ENCODE data around the gene CACNA1A.

The CACNA1A gene

DNA sequence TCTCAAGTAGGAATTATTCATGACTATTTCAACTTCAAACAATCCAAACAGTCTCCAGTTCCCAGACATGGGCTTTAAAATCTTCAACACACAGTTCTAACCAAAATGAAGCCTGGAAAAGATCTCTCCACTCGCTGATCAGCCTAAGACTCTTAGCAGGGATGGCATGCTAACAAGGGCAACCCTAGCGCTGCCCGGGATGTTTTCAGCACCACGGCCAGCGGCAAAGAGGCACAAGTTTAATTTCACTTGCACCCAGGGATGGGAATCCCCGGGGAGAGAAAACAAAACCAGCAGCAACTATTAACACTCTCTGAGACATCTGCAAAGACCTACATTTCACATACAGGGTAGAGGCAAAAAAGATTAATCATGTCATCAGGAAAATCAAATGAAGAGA, 43.0 kb downstream of the CACNA1A start:
- Histone ChIP-seq H3K27me3 (peaks cover 21% of the 10 kb centered on the region; the same call in 1 of the 2 replicates), H3K4me1 (no peaks in the 10 kb centered on the region), H3K4me3 (no peak overlapping the region), H3K4me2 (no peak overlapping the region), H3K27ac (no peak overlapping the region), H3K9me3 (no peaks in the 10 kb centered on the region), H4K20me1 (peaks cover 55% of the 10 kb centered on the region; the same call in 1 of the 2 replicates), H3K36me3 (no peaks in the 10 kb centered on the region), H3K9ac (no peak overlapping the region)
- no peak for TF ChIP-seq Cebpa-rat (IDR thresholded peaks at IDR 0.05)

DNA sequence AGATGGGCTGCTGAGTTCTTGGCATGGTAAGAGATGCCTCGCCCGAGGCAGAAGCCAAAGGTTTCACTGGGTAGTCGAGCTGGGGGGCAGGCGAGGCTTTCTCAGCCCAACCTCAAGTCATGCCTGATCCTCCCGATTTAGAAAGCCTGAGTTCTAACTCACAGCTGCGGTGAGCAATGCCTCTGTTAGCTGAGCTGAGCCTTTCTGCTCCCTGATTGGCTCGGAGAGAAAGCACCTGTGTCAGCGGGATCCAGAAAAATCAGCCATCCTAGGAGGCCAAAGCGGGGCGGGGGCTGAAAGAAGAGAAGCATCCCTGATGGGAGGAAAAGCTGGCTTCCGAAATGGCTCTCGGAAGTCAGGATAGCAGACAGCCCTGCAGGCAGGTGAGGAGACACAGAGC, 44.7 kb downstream of the CACNA1A start:
- Histone ChIP-seq H3K4me2 (no peak overlapping the region), H3K9ac (no peak overlapping the region), H3K27ac (no peak overlapping the region), H3K27me3 (peaks cover 21% of the 10 kb centered on the region; the same call in 1 of the 2 replicates), H3K36me3 (no peaks in the 10 kb centered on the region), H3K4me3 (no peak overlapping the region), H4K20me1 (peaks cover 57% of the 10 kb centered on the region; the same call in 1 of the 2 replicates), H3K4me1 (no peaks in the 10 kb centered on the region), H3K9me3 (no peaks in the 10 kb centered on the region)
- no peak for TF ChIP-seq Cebpa-rat (IDR thresholded peaks at IDR 0.05)

DNA sequence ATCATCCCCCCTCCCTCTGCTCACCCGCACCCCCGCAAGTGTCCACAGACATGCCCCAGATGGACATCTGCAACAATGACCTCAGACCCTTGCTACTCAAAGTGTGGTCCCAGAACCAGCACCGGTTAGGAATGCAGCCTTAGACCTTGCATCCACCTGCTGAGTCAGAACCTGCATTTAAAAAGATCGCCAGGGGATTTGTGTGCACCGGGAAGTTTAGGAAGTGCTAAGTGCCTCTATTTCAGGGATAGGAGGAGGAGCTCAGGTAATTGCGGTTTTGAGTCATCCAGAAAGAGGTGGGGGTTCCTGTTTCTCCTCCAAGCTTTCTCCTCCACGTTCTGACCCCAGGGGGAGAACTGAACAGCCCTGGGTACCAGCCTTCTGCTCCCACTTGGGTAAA, 46.2 kb downstream of the CACNA1A start:
- Histone ChIP-seq H3K4me3 (no peak overlapping the region), H4K20me1 (peaks cover 53% of the 10 kb centered on the region; the same call in 1 of the 2 replicates), H3K36me3 (no peaks in the 10 kb centered on the region), H3K4me2 (no peak overlapping the region), H3K27ac (no peak overlapping the region), H3K9me3 (no peaks in the 10 kb centered on the region), H3K27me3 (peaks cover 21% of the 10 kb centered on the region; the same call in 1 of the 2 replicates), H3K9ac (no peak overlapping the region), H3K4me1 (no peaks in the 10 kb centered on the region)
- no peak for TF ChIP-seq Cebpa-rat (IDR thresholded peaks at IDR 0.05)

DNA sequence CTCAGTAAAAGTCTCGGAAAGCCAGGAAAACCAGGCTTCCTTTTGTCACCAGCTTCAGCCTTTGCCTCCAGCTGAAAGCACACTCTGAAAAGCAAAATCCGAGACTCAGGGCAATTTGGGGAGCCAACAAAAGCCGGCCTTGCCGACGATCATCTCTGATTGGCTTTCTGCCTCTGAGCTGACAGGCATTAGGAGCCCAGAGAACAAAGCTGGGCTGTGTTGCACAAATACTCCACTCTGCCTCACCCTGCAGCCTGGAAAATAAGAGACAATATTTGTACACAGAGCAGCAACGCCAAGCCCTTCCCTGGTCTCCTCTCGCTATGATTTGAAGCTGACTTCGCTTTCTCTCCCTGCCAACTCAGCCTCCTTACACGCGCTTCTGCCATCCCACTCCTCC, 46.9 kb downstream of the CACNA1A start:
- Histone ChIP-seq H3K4me2 (no peak overlapping the region), H3K4me1 (no peaks in the 10 kb centered on the region), H3K9ac (no peak overlapping the region), H3K9me3 (no peaks in the 10 kb centered on the region), H3K36me3 (no peaks in the 10 kb centered on the region), H4K20me1 (peaks cover 49% of the 10 kb centered on the region; the same call in 1 of the 2 replicates), H3K27me3 (peaks cover 21% of the 10 kb centered on the region; the same call in 1 of the 2 replicates), H3K4me3 (no peak overlapping the region), H3K27ac (no peak overlapping the region)
- TF ChIP-seq Cebpa-rat (IDR thresholded peaks at IDR 0.05), result no peak

DNA sequence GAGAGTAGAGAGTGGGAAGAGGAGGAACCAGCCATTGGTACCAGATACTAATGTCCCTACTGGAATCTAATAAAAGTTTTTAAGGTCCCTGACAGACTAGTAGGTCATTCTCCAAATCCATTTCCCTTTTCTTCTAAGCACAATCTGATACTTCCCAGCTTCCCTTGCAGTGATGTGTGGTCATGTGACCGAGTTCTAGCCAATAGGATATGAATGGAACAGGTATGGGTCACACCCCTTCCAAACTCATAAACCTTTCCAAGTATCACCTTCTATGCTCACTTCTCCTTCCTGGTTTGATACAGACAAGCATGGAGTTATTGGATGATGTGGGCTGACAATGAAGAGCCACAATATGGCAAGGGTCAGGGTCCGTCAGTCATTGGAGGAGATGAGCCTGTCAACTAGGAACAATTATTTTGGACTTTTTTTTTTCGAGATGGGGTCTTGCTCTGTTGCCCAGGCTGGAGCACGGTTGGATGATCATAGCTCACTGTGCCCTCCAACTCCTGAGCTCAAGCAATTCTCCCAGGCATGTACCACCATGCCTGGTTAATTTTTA, 54.8 kb downstream of the CACNA1A start:
- H3K27me3 ChIP-seq, result no peaks in the 10 kb centered on the region
- H3K4me2 ChIP-seq, result no peak overlapping the region
- no peak overlapping the region for H3K4me3 ChIP-seq
- TF ChIP-seq Cebpa-rat (IDR thresholded peaks at IDR 0.05), result no peak
- no peaks in the 10 kb centered on the region; the same call in 1 of the 2 replicates for H3K36me3 ChIP-seq
- no peak overlapping the region for H3K27ac ChIP-seq
- H3K9me3 ChIP-seq, result peaks cover 22% of the 10 kb centered on the region
- no peaks in the 10 kb centered on the region for H4K20me1 ChIP-seq
- no peaks in the 10 kb centered on the region for H3K4me1 ChIP-seq
- no peak overlapping the region for H3K9ac ChIP-seq

DNA sequence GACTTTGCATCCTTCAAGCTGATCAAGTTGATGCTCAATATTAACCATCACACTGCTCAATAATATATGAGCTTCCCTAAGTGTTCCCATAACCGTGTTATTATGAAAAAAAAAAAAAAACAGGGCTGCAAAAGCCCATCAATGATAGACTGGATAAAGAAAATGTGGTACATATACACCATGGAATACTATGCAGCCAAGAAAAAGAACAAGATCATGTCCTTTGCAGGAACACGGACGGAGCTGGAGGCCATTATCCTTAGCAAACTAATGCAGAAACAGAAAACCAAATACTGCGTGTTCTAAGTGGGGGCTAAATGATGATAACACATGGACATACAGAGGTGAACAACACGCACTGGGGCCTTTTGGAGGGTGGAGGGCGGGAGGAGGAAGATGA, 58.3 kb downstream of the CACNA1A start:
- TF ChIP-seq Cebpa-rat (IDR thresholded peaks at IDR 0.05), result no peak
- H3K4me2 ChIP-seq, result no peak overlapping the region
- H3K9ac ChIP-seq, result no peak overlapping the region
- H3K27me3 ChIP-seq, result no peaks in the 10 kb centered on the region
- H4K20me1 ChIP-seq, result no peaks in the 10 kb centered on the region
- no peaks in the 10 kb centered on the region for H3K4me1 ChIP-seq
- no peak overlapping the region for H3K4me3 ChIP-seq
- no peaks in the 10 kb centered on the region; the same call in 1 of the 2 replicates for H3K36me3 ChIP-seq
- H3K9me3 ChIP-seq, result peaks cover 22% of the 10 kb centered on the region
- no peak overlapping the region for H3K27ac ChIP-seq

DNA sequence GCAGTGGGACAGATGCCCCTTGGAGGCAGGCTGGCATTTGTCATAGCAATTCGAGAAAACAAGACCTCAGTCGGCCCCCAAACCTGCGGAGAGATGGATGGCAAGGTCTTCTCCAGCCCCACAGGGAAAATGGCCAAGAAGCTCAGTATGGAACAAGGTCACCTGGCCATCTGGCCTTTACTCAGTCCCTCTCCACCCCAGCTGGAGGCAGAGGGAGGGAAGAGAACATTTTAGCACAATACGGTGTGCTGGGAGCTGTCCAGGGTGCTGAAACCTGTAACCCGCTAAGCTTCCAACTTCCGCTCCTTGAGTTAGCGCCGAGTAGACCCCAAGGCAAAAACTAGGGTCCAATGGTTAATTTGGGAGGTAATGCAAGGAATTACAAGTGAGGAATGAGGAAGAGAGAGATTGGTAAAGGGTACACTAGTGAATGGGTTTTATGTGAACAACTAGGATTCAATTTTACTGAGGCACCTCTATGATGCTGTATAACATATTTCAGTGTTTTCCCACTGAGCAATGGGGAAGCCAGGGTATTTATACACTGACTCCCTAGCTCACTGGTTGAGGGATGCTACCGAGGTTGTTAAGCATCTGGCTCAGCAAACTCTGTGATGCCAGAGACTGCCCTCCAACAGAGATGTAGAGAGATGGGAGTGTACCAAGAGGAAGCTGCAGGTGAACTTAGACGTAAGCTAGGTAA, 64.3 kb downstream of the CACNA1A start:
- Histone ChIP-seq H3K27me3 (no peaks in the 10 kb centered on the region), H3K9me3 (no peaks in the 10 kb centered on the region), H4K20me1 (peaks cover 12% of the 10 kb centered on the region; the same call in 1 of the 2 replicates), H3K9ac (no peak overlapping the region), H3K36me3 (no peaks in the 10 kb centered on the region), H3K27ac (no peak overlapping the region), H3K4me3 (no peak overlapping the region), H3K4me2 (no peak overlapping the region), H3K4me1 (no peaks in the 10 kb centered on the region)
- TF ChIP-seq Cebpa-rat (IDR thresholded peaks at IDR 0.05), result no peak

DNA sequence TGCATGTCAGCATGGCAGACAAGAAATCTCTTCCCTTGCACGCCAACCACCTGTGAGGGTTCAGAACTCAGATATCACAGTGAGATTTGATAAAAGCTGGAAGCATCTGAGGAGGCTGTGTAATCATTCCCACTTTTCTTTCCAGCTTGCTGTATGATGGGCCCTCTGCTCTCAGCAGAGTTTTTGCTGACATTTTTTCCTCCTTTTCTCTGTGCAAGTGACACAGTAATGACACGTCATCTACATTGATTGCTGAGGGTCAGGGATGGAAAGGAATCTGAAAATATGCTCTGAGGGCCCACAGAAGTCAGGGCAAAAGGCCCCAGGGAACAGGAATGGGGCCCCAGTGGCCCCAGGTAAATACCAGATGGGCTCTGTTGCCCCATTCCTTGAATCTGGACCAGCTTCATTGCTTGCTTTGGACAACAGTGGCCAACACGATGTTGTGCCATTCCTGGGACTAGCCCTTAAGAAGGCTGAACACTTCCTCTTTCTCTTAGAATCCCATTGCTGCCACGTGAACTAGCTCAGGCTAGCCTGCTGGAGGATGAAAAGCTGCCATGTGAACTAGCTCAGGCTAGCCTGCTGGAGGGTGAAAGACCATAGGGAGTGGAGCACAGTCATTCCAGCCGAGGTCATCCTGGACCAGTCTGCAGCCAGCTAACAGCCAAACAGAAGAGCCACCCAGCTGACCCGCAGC, 68.2 kb downstream of the CACNA1A start:
- H3K4me1 ChIP-seq, result no peaks in the 10 kb centered on the region
- no peak overlapping the region for H3K27ac ChIP-seq
- H3K4me2 ChIP-seq, result no peak overlapping the region
- TF ChIP-seq Cebpa-rat (IDR thresholded peaks at IDR 0.05), result no peak
- no peaks in the 10 kb centered on the region for H3K27me3 ChIP-seq
- H3K9me3 ChIP-seq, result no peaks in the 10 kb centered on the region
- H3K9ac ChIP-seq, result no peak overlapping the region
- H3K4me3 ChIP-seq, result no peak overlapping the region
- no peaks in the 10 kb centered on the region for H3K36me3 ChIP-seq
- peaks cover 23% of the 10 kb centered on the region; the same call in 1 of the 2 replicates for H4K20me1 ChIP-seq

DNA sequence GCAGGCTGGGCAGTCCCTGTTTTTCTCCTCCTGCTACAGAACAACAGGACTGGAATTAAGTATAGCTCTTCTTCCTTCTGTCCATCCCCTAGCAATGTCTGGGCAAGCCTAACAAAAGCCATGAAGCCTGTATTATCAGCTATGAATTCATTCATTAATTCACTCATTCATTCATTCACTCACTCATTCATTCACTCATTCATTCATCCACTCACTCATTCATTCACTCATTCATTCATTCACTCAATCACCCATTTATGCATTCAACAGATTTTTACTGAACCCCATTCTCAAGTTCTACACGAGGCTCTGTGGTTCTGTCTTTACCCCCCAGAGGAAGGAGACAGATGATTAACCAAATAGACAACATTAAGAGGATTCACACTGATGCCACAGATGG, 69.9 kb downstream of the CACNA1A start:
- peaks cover 11% of the 10 kb centered on the region; the same call in 1 of the 2 replicates for H4K20me1 ChIP-seq
- no peak for TF ChIP-seq Cebpa-rat (IDR thresholded peaks at IDR 0.05)
- no peak overlapping the region for H3K4me3 ChIP-seq
- no peaks in the 10 kb centered on the region for H3K27me3 ChIP-seq
- H3K9me3 ChIP-seq, result no peaks in the 10 kb centered on the region
- H3K27ac ChIP-seq, result no peak overlapping the region
- H3K36me3 ChIP-seq, result no peaks in the 10 kb centered on the region
- no peak overlapping the region for H3K9ac ChIP-seq
- no peak overlapping the region for H3K4me2 ChIP-seq
- no peaks in the 10 kb centered on the region for H3K4me1 ChIP-seq

Data from BLaER1 (cell line).